Liver (tissue), 9 donors: Measurements from ENCODE around the gene TRIM65. TPM values are rescaled to one million over a fixed set of nuclear protein-coding genes. Genes with fewer than 3 reads are reported as not detected.

Experiments used
- DNase-seq: peaks from one replicate; pipeline ENCODE4 v3.0.0-alpha.2; 2017; ENCODE audit warnings: low spot score
- H3K27ac ChIP-seq, 2 donors: one replicate each; pipeline ENCODE4 v1.7.0; 2013; ENCODE audit warnings: inconsistent platforms in 2 of 2, low read length in 2 of 2, control low read depth in 1 of 2, low read depth in 1 of 2, mild to moderate bottlenecking in 1 of 2
- H3K27me3 ChIP-seq, 4 donors: one replicate each; pipeline versions ENCODE4 v1.6.1 to v1.7.0; 2013; ENCODE audit warnings: low read length in 3 of 4, inconsistent platforms in 1 of 4, mild to moderate bottlenecking in 1 of 4, moderate library complexity in 1 of 4; ENCODE audit not compliant: control insufficient read depth in 4 of 4, insufficient read depth in 4 of 4
- H3K36me3 ChIP-seq, 4 donors: one replicate each; pipeline versions ENCODE4 v1.6.1 to v1.7.0; 2013; ENCODE audit warnings: low read length in 3 of 4, mild to moderate bottlenecking in 3 of 4, low read depth in 1 of 4, moderate library complexity in 1 of 4; ENCODE audit not compliant: control insufficient read depth in 4 of 4, insufficient read depth in 3 of 4
- H3K4me1 ChIP-seq, 4 donors: one replicate each; pipeline versions ENCODE4 v1.6.1 to v1.7.0; 2013; ENCODE audit warnings: low read length in 3 of 4, mild to moderate bottlenecking in 3 of 4, moderate library complexity in 1 of 4; ENCODE audit not compliant: control insufficient read depth in 4 of 4, insufficient read depth in 4 of 4
- H3K4me3 ChIP-seq, 3 donors: one replicate each; pipeline versions ENCODE4 v1.6.1 to v1.7.0; 2013; ENCODE audit warnings: low read length in 3 of 3, control low read depth in 1 of 3, low read depth in 1 of 3, mild to moderate bottlenecking in 1 of 3
- H3K9ac ChIP-seq, 2 donors: one replicate each; pipeline ENCODE4 v1.7.0; 2013; ENCODE audit warnings: low read length in 2 of 2, mild to moderate bottlenecking in 2 of 2, moderate library complexity in 2 of 2, control low read depth in 1 of 2, low read depth in 1 of 2
- H3K9me3 ChIP-seq, 4 donors: one replicate each; pipeline versions ENCODE4 v1.6.1 to v1.7.0; 2013; ENCODE audit warnings: low read length in 3 of 4; ENCODE audit not compliant: control insufficient read depth in 4 of 4
- EGR1 ChIP-seq, 2 donors: IDR thresholded peaks; 2 replicates each; pipeline ENCODE4 v1.6.1; 2016 to 2018; ENCODE audit warnings: antibody characterized with exemption in 2 of 2, low read depth in 2 of 2
- FOXA1 ChIP-seq: IDR thresholded peaks from 2 replicates; pipeline ENCODE4 v1.6.1; 2016; ENCODE audit warnings: antibody characterized with exemption
- FOXA2 ChIP-seq: IDR thresholded peaks from 2 replicates; pipeline ENCODE4 v1.6.1; 2016; ENCODE audit warnings: antibody characterized with exemption
- GABPA ChIP-seq, 2 donors: IDR thresholded peaks in 1 of 2; conservative IDR thresholded peaks in 1 of 2; 2 replicates each; pipeline ENCODE4 v1.6.1; 2016; ENCODE audit warnings: antibody characterized with exemption in 2 of 2, mild to moderate bottlenecking in 1 of 2, moderate library complexity in 1 of 2
- HNF4A ChIP-seq, 2 donors: conservative IDR thresholded peaks; 2 replicates each; pipeline ENCODE4 v1.6.1; 2016; ENCODE audit warnings: antibody characterized with exemption in 2 of 2, mild to moderate bottlenecking in 2 of 2
- HNF4G ChIP-seq: IDR thresholded peaks from 2 replicates; pipeline ENCODE4 v1.6.1; 2016; ENCODE audit warnings: antibody characterized with exemption
- JUND ChIP-seq, 2 donors: IDR thresholded peaks; 2 replicates each; pipeline ENCODE4 v1.6.1; 2016; ENCODE audit warnings: antibody characterized with exemption in 2 of 2
- NR2F2 ChIP-seq: IDR thresholded peaks from 2 replicates; pipeline ENCODE4 v1.6.1; 2016; ENCODE audit warnings: antibody characterized with exemption
- RAD21 ChIP-seq, 2 donors: IDR thresholded peaks; 2 replicates each; pipeline ENCODE4 v1.6.1; 2016; ENCODE audit warnings: antibody characterized with exemption in 2 of 2, mild to moderate bottlenecking in 2 of 2
- RXRA ChIP-seq, 2 donors: IDR thresholded peaks; 2 replicates each; pipeline ENCODE4 v1.6.1; 2017 to 2018; ENCODE audit warnings: antibody characterized with exemption in 2 of 2, mild to moderate bottlenecking in 1 of 2
- SP1 ChIP-seq: IDR thresholded peaks from 2 replicates; pipeline ENCODE4 v1.6.1; 2018; ENCODE audit warnings: antibody characterized with exemption, mild to moderate bottlenecking
- TAF1 ChIP-seq: conservative IDR thresholded peaks from 2 replicates; pipeline ENCODE4 v1.6.1; 2016; ENCODE audit warnings: antibody characterized with exemption, mild to moderate bottlenecking
- WGBS: extraction: QIAGEN DNeasy Blood & Tissue Kit; methylation state at CpG from one replicate; pipeline ENCODE4 v1.1.7; 2013; 5-methylcytosine and 5-hydroxymethylcytosine counted together
- polyA plus RNA-seq, 2 donors: library from polyadenylated mRNA; stranded (reverse) in 1 of 2; unstranded in 1 of 2; fragments of 200-250 nt in 1 of 2; fragments of >200 nt in 1 of 2; fragmentation: Nextera tagmentation in 1 of 2; extraction: Ambion mirVana in 1 of 2; gene quantifications; one replicate each; pipeline versions ENCODE4 v1.2.1 to v1.2.3, GENCODE V29; 2013 to 2015
- total RNA-seq, 2 donors: library from RNA; depleted of rRNA; stranded (reverse); fragments of >200 nt; gene quantifications; one replicate each; pipeline ENCODE4 v1.2.3, GENCODE V29; 2014
- TF ChIP-seq, protein P1 (sequence below): IDR thresholded peaks from 2 replicates; pipeline ENCODE4 v1.6.1; 2016; ENCODE audit warnings: antibody characterized with exemption
- TF ChIP-seq, protein P2 (sequence below): IDR thresholded peaks from 2 replicates; pipeline ENCODE4 v1.6.1; 2016; ENCODE audit warnings: antibody characterized with exemption
- TF ChIP-seq, protein P3 (sequence below): fragments of 150-350 bp; IDR thresholded peaks from 2 replicates; pipeline ENCODE4 v1.5.1; 2017; ENCODE audit warnings: improper control_type of control experiment, low read depth, low read length; ENCODE audit not compliant: missing input control
- TF ChIP-seq, protein P4 (sequence below): IDR thresholded peaks from 2 replicates; pipeline ENCODE4 v1.6.1; 2016; ENCODE audit warnings: antibody characterized with exemption
- donor health status: healthy.
- donor health status: healthy.
- donor health status: healthy.
- donor health status: healthy.
- donor health status: healthy.

The TRIM65 gene
- total and polyA plus RNA-seq, 4 donors = 1.5 to 8.6 (median 6.5) TPM

DNA sequence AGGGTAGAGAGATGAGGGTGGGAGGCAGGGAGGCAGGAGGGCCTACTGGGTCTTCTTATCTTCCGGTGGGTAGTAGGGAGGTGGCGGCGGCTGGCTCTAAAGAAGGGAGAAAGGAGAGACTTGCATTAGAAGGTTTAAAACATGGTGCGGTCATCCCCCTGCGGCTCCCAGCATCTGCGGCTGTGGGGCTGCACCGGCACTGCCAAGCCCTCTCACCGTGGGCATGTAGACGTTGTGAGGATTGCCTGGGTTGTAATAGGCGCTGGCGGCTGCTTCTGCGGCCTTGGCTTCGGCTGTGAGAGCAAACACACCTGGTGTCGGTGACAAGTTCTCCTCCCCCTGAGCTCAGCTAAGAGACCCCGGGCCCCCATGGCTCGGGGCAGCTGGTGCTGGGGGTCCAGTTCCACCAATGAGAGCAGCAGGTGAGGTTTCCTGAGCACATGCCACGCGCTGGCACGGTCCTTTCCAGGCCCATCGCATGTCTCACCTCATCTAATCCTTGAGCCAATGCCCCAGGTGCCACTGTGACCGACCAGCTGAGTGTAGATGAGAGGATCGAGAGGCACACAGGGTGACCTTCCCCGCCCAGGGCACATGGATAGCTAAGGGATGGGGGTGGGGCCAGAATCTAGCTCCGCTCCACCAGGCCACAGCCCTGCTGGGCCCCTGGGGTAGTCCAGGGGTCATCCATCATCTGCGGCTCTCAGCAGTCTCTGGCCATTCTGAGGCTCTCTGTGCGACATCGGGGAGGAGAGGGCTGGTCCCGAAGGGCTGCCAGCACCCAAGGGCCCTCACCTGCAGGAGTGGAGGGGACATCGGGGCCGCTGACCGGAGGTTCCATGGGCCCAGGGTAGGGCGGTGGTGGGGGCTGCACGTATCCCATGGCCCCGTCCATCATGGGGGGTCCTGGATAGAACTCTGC, 49.8 kb downstream of the TRIM65 start:
- Histone ChIP-seq H3K27me3 (no peaks in the 10 kb centered on the region), H3K4me3 (no peak overlapping the region), H3K4me1 (peaks cover 2 to 40% (median 26%) of the 10 kb centered on the region in 4 donors), H3K9me3 (no peaks in the 10 kb centered on the region), H3K36me3 (peaks cover 25 to 46% (median 39%) of the 10 kb centered on the region in 4 donors), H3K9ac (no peak overlapping the region), H3K27ac (peak overlapping the region in 1 of 2 donors; percentile 25)
- 90% methylated on average over 34 of the region's 34 CpGs for WGBS
- no peak for TF ChIP-seq EGR1 (IDR thresholded peaks at IDR 0.05; ENCODE audit: low read depth in 2 of 2)
- TF ChIP-seq, protein P1, sequence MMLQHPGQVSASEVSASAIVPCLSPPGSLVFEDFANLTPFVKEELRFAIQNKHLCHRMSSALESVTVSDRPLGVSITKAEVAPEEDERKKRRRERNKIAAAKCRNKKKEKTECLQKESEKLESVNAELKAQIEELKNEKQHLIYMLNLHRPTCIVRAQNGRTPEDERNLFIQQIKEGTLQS = no peak
- no peak for TF ChIP-seq HNF4G
- no peak for TF ChIP-seq RAD21 (IDR thresholded peaks at IDR 0.05)
- no peak for TF ChIP-seq FOXA1
- no peak for DNase-seq

DNA sequence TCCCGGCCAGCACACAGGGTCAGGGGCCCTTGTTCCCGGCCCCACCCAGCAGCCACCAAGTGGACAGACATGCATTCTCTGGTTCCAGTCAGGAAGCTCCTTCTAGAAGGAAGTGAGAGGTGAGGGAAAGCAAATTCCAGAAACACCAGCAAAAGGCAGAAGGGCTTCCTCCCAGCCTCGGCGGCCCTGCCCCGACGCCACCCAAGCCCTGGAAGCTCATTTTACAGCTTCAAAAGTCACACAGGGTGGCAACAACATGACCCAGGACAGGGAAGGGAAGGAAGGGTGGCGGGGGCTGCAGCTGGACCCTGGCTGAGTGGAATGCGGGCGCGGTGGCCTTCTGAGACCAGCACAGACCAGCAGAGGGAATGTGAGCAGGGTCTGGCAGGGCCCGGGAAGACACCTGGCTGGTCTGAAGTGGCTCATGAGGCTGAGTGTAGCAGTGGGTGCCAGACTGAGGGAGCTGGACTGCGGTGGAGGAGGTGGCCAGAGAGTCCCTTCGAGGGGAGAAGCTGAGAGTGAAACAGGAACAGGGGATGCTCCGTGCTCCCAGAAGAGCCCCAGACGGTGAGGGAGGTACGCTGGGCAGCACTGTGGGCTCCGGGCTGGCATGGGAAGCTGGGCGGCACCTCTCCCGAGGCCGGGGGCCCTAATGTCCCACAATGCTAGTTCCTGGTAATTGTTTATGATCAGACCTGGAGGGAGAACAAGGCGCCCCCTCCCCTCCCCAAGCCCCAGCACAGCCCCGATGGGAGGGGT, 50.6 kb downstream of the TRIM65 start:
- DNase-seq = no peak
- Histone ChIP-seq H3K4me1 (peaks cover 0 to 34% (median 21%) of the 10 kb centered on the region in 4 donors), H3K9me3 (no peaks in the 10 kb centered on the region), H3K27ac (peak overlapping the region; percentile 39 to 69), H3K4me3 (no peak overlapping the region), H3K27me3 (no peaks in the 10 kb centered on the region), H3K9ac (no peak overlapping the region), H3K36me3 (peaks cover 25 to 42% (median 37%) of the 10 kb centered on the region in 4 donors)
- 80% methylated on average over 22 of the region's 22 CpGs for WGBS
- peak; percentile 47 for TF ChIP-seq NR2F2
- TF ChIP-seq HNF4A (conservative IDR thresholded peaks at IDR 0.05) = no peak

DNA sequence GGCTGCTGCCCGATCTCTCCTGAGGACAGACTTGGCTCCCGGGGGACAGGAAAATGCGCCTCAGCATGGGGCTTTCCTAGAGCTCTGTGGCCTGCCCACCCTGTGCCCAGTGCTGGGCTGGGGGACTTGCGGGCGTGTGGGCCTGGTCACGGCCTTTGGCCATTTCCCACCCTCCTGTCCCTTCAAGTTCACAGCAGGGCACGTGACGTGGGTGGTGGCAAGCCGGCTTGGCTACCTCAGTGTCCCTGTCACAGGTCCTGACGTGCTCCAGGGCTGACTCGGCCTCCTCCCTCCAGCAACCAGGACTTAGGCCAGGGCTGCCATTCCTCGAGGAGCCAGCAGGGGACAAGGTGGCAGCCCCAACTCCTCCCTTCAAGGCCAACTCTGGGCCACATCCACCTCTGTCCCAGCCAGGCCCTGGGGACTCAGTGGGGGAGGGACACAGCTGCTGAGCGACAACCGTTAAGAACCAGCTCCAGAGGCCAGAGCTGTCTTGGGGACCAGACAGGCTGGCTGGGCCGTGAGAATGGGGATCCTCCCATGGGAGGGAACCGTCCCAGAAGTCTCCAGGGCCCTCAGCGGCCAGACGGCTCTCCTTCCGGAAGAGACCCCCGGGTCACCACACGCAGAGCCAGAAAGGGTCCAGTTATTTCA, 51.6 kb downstream of the TRIM65 start:
- peaks cover 28 to 46% (median 37%) of the 10 kb centered on the region in 4 donors for H3K36me3 ChIP-seq
- H3K4me1 ChIP-seq = peaks cover 0 to 29% (median 15%) of the 10 kb centered on the region in 4 donors
- no peak overlapping the region for H3K4me3 ChIP-seq
- WGBS = 47% methylated on average over 21 of the region's 21 CpGs
- H3K27ac ChIP-seq = peak overlapping the region; percentile 69 to 70
- peak; percentile 79 for DNase-seq
- H3K27me3 ChIP-seq = no peaks in the 10 kb centered on the region
- H3K9ac ChIP-seq = no peak overlapping the region
- no peaks in the 10 kb centered on the region for H3K9me3 ChIP-seq
- TF ChIP-seq SP1 = peak; percentile 27
- peak in 1 of 2 donors; percentile 62 for TF ChIP-seq RAD21 (IDR thresholded peaks at IDR 0.05)
- TF ChIP-seq FOXA1 = no peak
- TF ChIP-seq, protein P2, sequence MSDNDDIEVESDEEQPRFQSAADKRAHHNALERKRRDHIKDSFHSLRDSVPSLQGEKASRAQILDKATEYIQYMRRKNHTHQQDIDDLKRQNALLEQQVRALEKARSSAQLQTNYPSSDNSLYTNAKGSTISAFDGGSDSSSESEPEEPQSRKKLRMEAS = no peak
- TF ChIP-seq, protein P1 = no peak
- TF ChIP-seq, protein P3, sequence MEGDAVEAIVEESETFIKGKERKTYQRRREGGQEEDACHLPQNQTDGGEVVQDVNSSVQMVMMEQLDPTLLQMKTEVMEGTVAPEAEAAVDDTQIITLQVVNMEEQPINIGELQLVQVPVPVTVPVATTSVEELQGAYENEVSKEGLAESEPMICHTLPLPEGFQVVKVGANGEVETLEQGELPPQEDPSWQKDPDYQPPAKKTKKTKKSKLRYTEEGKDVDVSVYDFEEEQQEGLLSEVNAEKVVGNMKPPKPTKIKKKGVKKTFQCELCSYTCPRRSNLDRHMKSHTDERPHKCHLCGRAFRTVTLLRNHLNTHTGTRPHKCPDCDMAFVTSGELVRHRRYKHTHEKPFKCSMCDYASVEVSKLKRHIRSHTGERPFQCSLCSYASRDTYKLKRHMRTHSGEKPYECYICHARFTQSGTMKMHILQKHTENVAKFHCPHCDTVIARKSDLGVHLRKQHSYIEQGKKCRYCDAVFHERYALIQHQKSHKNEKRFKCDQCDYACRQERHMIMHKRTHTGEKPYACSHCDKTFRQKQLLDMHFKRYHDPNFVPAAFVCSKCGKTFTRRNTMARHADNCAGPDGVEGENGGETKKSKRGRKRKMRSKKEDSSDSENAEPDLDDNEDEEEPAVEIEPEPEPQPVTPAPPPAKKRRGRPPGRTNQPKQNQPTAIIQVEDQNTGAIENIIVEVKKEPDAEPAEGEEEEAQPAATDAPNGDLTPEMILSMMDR = peak; percentile 76
- no peak for TF ChIP-seq FOXA2
- TF ChIP-seq NR2F2 = no peak
- no peak for TF ChIP-seq GABPA (IDR thresholded peaks at IDR 0.05 in 1 of 2, conservative IDR thresholded peaks at IDR 0.05 in 1 of 2)
- no peak for TF ChIP-seq EGR1 (IDR thresholded peaks at IDR 0.05; ENCODE audit: low read depth in 2 of 2)
- no peak for TF ChIP-seq HNF4A (conservative IDR thresholded peaks at IDR 0.05)
- TF ChIP-seq JUND (IDR thresholded peaks at IDR 0.05) = no peak
- TF ChIP-seq TAF1 = no peak
- no peak for TF ChIP-seq HNF4G
- TF ChIP-seq, protein P4, sequence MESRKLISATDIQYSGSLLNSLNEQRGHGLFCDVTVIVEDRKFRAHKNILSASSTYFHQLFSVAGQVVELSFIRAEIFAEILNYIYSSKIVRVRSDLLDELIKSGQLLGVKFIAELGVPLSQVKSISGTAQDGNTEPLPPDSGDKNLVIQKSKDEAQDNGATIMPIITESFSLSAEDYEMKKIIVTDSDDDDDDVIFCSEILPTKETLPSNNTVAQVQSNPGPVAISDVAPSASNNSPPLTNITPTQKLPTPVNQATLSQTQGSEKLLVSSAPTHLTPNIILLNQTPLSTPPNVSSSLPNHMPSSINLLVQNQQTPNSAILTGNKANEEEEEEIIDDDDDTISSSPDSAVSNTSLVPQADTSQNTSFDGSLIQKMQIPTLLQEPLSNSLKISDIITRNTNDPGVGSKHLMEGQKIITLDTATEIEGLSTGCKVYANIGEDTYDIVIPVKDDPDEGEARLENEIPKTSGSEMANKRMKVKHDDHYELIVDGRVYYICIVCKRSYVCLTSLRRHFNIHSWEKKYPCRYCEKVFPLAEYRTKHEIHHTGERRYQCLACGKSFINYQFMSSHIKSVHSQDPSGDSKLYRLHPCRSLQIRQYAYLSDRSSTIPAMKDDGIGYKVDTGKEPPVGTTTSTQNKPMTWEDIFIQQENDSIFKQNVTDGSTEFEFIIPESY = no peak
- TF ChIP-seq RXRA (IDR thresholded peaks at IDR 0.05) = peak in 1 of 2 donors; percentile 24
